ENCODE data around the gene CDON. TPM values are rescaled to one million over a fixed set of nuclear protein-coding genes. Genes with fewer than 3 reads are reported as not detected.

The CDON gene
- total and polyA plus RNA-seq, 12 donors, result 1.4 to 17.1 (median 8.9) TPM

DNA sequence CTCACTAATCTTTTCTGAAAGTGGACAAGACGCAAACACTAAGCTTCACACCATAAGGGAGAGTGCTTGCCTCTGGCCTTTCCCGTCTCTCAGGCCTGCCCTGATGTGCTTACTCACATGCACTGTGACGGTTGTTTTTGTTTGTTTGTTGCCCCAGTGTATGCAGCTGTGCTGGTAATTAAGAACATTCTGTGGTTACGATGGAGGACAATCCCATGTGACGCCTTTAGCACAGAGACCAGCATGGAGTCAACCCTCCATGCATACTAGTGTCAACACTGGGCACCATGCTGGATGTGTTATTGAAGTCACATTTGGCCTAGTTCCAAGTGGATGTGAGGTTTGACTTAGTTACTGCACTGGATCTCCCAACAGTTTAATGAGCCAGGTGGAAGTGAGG, 27.8 kb upstream of the CDON start:
- ATAC-seq, result no peak
- no peak overlapping the region for H3K27ac ChIP-seq

DNA sequence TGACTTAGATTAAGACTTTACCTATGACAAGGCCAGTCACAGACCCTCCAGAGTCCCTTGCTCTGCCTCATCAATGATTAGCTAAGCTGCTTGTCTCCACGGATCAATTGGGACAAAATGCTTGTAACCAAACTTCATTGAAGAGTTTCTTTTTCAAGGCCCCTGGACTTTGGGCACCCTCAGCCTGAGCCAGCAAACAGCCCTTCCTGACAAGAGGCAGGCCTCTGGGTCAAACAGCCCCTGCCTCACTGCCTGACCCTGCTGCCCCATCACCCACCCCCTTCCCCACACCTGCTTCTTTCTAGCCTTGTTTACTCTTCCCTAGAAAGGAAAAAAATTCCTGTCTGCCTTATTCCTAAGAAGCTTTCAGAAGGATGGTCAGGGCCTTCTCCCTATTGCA, 26.3 kb upstream of the CDON start:
- no peak for ATAC-seq
- intact Hi-C loops (cut with DNase I), result no loop called here
- 71 to 80% methylated on average over 1 of the region's 1 CpG for WGBS, 2 donors

More for the DNA sequence above, 27.8 kb upstream of the CDON start:
- intact Hi-C loops (cut with DNase I), result loop anchor here in 1 of 10 donors (5.0 kb wide), 1 partner anchor 383 kb away; no protein-coding TSS in a partner anchor
- no peak for TF ChIP-seq CTCF (IDR thresholded peaks at IDR 0.05)
- Histone ChIP-seq H3K36me3 (no peaks in the 10 kb centered on the region), H3K4me1 (no peaks in the 10 kb centered on the region), H3K9me3 (no peaks in the 10 kb centered on the region), H3K27me3 (no peaks in the 10 kb centered on the region), H3K4me3 (no peak overlapping the region)
- 93 to 99% methylated on average over 5 of the region's 5 CpGs for WGBS, 2 donors
- no peak for DNase-seq

DNA sequence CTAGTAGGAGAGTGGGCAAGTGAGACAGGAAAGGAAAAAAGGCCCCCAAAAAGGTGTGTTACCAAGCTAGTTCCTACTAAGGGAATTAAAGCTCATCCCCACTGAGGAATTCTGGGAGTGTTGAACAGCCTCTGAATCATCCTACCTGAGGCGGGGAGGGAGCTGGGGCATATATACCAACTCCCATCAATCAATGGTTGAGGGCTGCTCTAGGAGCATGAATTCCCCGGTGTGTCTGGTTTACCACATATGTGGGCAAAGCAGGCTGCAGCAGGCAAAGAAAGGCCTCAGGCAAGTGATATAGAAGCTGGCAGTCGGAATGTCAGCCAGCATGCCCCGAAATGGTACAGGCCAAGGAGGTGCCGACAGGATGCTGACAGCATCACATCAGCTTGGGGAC, 23.6 kb upstream of the CDON start:
- DNase-seq, result no peak
- intact Hi-C loops (cut with DNase I), result no loop called here
- WGBS, 2 donors, result 68 to 75% methylated on average over 5 of the region's 5 CpGs
- H3K9me3 ChIP-seq, result no peaks in the 10 kb centered on the region
- no peaks in the 10 kb centered on the region for H3K36me3 ChIP-seq
- TF ChIP-seq CTCF (IDR thresholded peaks at IDR 0.05), result no peak
- ATAC-seq, result no peak
- no peak overlapping the region for H3K27ac ChIP-seq
- H3K27me3 ChIP-seq, result peaks cover 0 to 3% (median 0%) of the 10 kb centered on the region in 7 donors
- no peaks in the 10 kb centered on the region for H3K4me1 ChIP-seq
- no peak overlapping the region for H3K4me3 ChIP-seq

More for the DNA sequence above, 26.3 kb upstream of the CDON start:
- no peak for TF ChIP-seq CTCF (IDR thresholded peaks at IDR 0.05)
- H3K27ac ChIP-seq, result no peak overlapping the region
- no peaks in the 10 kb centered on the region for H3K4me1 ChIP-seq
- no peaks in the 10 kb centered on the region for H3K27me3 ChIP-seq
- DNase-seq, result no peak
- no peak overlapping the region for H3K4me3 ChIP-seq
- H3K36me3 ChIP-seq, result no peaks in the 10 kb centered on the region
- no peaks in the 10 kb centered on the region for H3K9me3 ChIP-seq

DNA sequence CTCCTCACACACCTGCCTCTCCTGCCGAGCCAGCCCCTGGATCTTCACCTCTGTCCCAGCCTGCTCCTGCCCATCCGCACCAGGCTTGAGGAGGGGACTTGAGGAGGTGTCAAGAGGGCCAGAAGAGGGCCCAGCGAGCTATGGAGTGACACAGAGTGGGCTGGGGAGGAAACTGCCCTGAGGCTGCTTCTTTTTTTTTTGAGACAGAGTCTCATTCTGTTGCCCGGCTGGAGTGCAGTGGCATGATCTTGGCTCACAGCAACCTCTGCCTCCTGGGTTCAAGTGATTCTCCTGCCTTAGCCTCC, 21.9 kb upstream of the CDON start:
- TF ChIP-seq CTCF (IDR thresholded peaks at IDR 0.05), result no peak
- Histone ChIP-seq H3K4me3 (no peak overlapping the region), H3K27ac (no peak overlapping the region), H3K4me1 (peaks cover 0 to 12% (median 0%) of the 10 kb centered on the region in 9 donors), H3K27me3 (peaks cover 0 to 3% (median 0%) of the 10 kb centered on the region in 7 donors), H3K9me3 (no peaks in the 10 kb centered on the region), H3K36me3 (no peaks in the 10 kb centered on the region)
- intact Hi-C loops (cut with DNase I), result no loop called here
- no peak for DNase-seq
- ATAC-seq, result no peak
- 76 to 84% methylated on average over 4 of the region's 4 CpGs for WGBS, 2 donors

Measured in heart right ventricle (tissue), 16 donors.